SK-N-SH treated with all-trans-retinoic acid at 6 μM for 48 hours (cell line): ENCODE data around the gene MAP3K15.
"Not testable (repeated sequence)": the region's sequence is repeated elsewhere in the genome, so short reads cannot be mapped to it uniquely, and the experiment has no call there.

Experiments used
- ATAC-seq: fragments of 200-7000 bp; cut with Tn5 transposase; 3 replicates; pipeline ENCODE4 v1.9.1; 2020; ENCODE audit warnings: mild to moderate bottlenecking, moderate library complexity
- CSDC2 ChIP-seq: fragments of 250-450 bp; sonication (Bioruptor Pico); IDR thresholded peaks from 2 replicates; pipeline ENCODE4 v1.5.0; 2020; ENCODE audit warnings: mild to moderate bottlenecking, moderate library complexity
- ESRRG ChIP-seq: fragments of 250-450 bp; sonication (Bioruptor Pico); IDR thresholded peaks from 2 replicates; pipeline ENCODE4 v1.6.1; 2021; ENCODE audit warnings: mild to moderate bottlenecking
- GLIS3 ChIP-seq: fragments of 250-450 bp; sonication (Bioruptor Pico); IDR thresholded peaks from 2 replicates; pipeline ENCODE4 v1.5.0; 2020; ENCODE audit warnings: mild to moderate bottlenecking, moderate library complexity
- ISL1 ChIP-seq: fragments of 250-450 bp; sonication (Bioruptor Pico); IDR thresholded peaks from 2 replicates; pipeline ENCODE4 v2.1.2; 2022; ENCODE audit warnings: mild to moderate bottlenecking, moderate library complexity
- OSR1 ChIP-seq: fragments of 250-450 bp; sonication (Bioruptor Pico); IDR thresholded peaks from 2 replicates; pipeline ENCODE4 v1.8.0; 2022; ENCODE audit warnings: moderate library complexity, mild to moderate bottlenecking, inconsistent platforms
- PATZ1 ChIP-seq: fragments of 250-450 bp; sonication (Bioruptor Pico); IDR thresholded peaks from 2 replicates; pipeline ENCODE4 v1.8.0; 2020; ENCODE audit warnings: mild to moderate bottlenecking, moderate library complexity, borderline replicate concordance
- POU6F1 ChIP-seq: fragments of 250-450 bp; sonication (Bioruptor Pico); IDR thresholded peaks from 2 replicates; pipeline ENCODE4 v1.8.0; 2021; ENCODE audit warnings: low read depth, mild to moderate bottlenecking, moderate library complexity, borderline replicate concordance
- PPARA ChIP-seq: fragments of 250-450 bp; sonication (Bioruptor Pico); IDR thresholded peaks from 2 replicates; pipeline ENCODE4 v1.5.0; 2020; ENCODE audit warnings: mild to moderate bottlenecking, borderline replicate concordance
- SNAI2 ChIP-seq: fragments of 250-450 bp; sonication (Bioruptor Pico); IDR thresholded peaks from 2 replicates; pipeline ENCODE4 v1.5.0; 2020; ENCODE audit warnings: mild to moderate bottlenecking, moderate library complexity
- TCF4 ChIP-seq: fragments of 250-450 bp; sonication (Bioruptor Pico); IDR thresholded peaks from 2 replicates; pipeline ENCODE4 v1.8.0; 2021; ENCODE audit warnings: mild to moderate bottlenecking, moderate library complexity, borderline replicate concordance
- TOX ChIP-seq: fragments of 250-450 bp; sonication (Bioruptor Pico); IDR thresholded peaks from 2 replicates; pipeline ENCODE4 v1.8.0; 2021; ENCODE audit warnings: mild to moderate bottlenecking, moderate library complexity, borderline replicate concordance
- ZC3H10 ChIP-seq: fragments of 250-450 bp; sonication (Bioruptor Pico); IDR thresholded peaks from 2 replicates; pipeline ENCODE4 v1.5.1; 2021; ENCODE audit warnings: mild to moderate bottlenecking, moderate library complexity
- ZFP3 ChIP-seq: fragments of 250-450 bp; sonication (Bioruptor Pico); IDR thresholded peaks from 2 replicates; pipeline ENCODE4 v1.5.0; 2020; ENCODE audit warnings: mild to moderate bottlenecking, moderate library complexity
- ZFP30 ChIP-seq: fragments of 450-650 bp; formaldehyde crosslinking; IDR thresholded peaks from 2 replicates; pipeline ENCODE4 v1.5.0; 2022; ENCODE audit warnings: mild to moderate bottlenecking, moderate library complexity
- ZNF565 ChIP-seq: fragments of 450-650 bp; formaldehyde crosslinking; conservative IDR thresholded peaks from 2 replicates; pipeline ENCODE4 v1.5.0; 2020; ENCODE audit warnings: low read depth, mild to moderate bottlenecking, moderate library complexity
- ZNF70 ChIP-seq: fragments of 450-650 bp; formaldehyde crosslinking; IDR thresholded peaks from 2 replicates; pipeline ENCODE4 v1.5.0; 2020; ENCODE audit warnings: mild to moderate bottlenecking, moderate library complexity
- ZNF8 ChIP-seq: fragments of 450-650 bp; formaldehyde crosslinking; IDR thresholded peaks from 2 replicates; pipeline ENCODE4 v1.5.0; 2020; ENCODE audit warnings: mild to moderate bottlenecking, moderate library complexity
- TF ChIP-seq, protein P1 (sequence below): fragments of 250-450 bp; sonication (Bioruptor Pico); IDR thresholded peaks from 2 replicates; pipeline ENCODE4 v1.5.1; 2020; ENCODE audit warnings: low read depth, mild to moderate bottlenecking, moderate library complexity
- TF ChIP-seq, protein P2 (sequence below): fragments of 250-450 bp; sonication (Bioruptor Pico); IDR thresholded peaks from 2 replicates; pipeline ENCODE4 v1.5.0; 2020; ENCODE audit warnings: mild to moderate bottlenecking, moderate library complexity
- TF ChIP-seq, protein P3 (sequence below): fragments of 250-450 bp; sonication (Bioruptor Pico); IDR thresholded peaks from 2 replicates; pipeline ENCODE4 v1.5.1; 2021; ENCODE audit warnings: mild to moderate bottlenecking, moderate library complexity

MAP3K15 gene

GRCh38 chrX:19512359-19512758 is 2.9 kb downstream of the MAP3K15 start (continued):
- TF ChIP-seq TOX (CRISPR knock-in tag) (no peak), ISL1 (CRISPR knock-in tag) (no peak)

GRCh38 chrX:19511796-19512195 is 3.5 kb downstream of the MAP3K15 start:
- not testable (repeated sequence) for ATAC-seq

DNA sequence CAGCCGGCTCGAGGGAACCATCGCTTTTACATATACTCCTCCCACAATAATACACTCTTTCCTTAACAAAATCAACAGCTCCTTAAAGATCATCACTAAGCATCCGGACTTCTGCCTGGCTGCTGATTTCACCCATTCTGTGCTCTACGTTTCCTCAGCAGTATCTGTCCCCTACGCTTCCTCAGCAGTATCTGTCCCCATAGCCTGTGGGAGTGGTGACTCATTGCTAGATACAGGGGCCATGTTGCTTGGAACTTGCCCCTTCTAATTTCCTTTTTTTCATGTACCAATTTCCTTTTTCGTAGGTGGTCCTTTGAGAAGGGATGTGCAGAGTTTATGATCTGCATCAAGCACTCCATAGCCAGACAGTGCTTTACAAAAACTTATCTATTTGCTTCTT is 18.6 kb downstream of the MAP3K15 start:
- ATAC-seq: no peak
- TF ChIP-seq, protein P1, sequence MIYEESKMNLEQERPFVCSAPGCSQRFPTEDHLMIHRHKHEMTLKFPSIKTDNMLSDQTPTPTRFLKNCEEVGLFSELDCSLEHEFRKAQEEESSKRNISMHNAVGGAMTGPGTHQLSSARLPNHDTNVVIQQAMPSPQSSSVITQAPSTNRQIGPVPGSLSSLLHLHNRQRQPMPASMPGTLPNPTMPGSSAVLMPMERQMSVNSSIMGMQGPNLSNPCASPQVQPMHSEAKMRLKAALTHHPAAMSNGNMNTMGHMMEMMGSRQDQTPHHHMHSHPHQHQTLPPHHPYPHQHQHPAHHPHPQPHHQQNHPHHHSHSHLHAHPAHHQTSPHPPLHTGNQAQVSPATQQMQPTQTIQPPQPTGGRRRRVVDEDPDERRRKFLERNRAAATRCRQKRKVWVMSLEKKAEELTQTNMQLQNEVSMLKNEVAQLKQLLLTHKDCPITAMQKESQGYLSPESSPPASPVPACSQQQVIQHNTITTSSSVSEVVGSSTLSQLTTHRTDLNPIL (CRISPR knock-in tag): no peak
- no peak for TF ChIP-seq ISL1 (CRISPR knock-in tag)
- no peak for TF ChIP-seq SNAI2
- no peak for TF ChIP-seq ESRRG (CRISPR knock-in tag)
- no peak for TF ChIP-seq OSR1 (CRISPR knock-in tag)
- TF ChIP-seq ZFP3 (CRISPR knock-in tag): no peak
- TF ChIP-seq ZNF70 (CRISPR knock-in tag): no peak
- TF ChIP-seq, protein P2, sequence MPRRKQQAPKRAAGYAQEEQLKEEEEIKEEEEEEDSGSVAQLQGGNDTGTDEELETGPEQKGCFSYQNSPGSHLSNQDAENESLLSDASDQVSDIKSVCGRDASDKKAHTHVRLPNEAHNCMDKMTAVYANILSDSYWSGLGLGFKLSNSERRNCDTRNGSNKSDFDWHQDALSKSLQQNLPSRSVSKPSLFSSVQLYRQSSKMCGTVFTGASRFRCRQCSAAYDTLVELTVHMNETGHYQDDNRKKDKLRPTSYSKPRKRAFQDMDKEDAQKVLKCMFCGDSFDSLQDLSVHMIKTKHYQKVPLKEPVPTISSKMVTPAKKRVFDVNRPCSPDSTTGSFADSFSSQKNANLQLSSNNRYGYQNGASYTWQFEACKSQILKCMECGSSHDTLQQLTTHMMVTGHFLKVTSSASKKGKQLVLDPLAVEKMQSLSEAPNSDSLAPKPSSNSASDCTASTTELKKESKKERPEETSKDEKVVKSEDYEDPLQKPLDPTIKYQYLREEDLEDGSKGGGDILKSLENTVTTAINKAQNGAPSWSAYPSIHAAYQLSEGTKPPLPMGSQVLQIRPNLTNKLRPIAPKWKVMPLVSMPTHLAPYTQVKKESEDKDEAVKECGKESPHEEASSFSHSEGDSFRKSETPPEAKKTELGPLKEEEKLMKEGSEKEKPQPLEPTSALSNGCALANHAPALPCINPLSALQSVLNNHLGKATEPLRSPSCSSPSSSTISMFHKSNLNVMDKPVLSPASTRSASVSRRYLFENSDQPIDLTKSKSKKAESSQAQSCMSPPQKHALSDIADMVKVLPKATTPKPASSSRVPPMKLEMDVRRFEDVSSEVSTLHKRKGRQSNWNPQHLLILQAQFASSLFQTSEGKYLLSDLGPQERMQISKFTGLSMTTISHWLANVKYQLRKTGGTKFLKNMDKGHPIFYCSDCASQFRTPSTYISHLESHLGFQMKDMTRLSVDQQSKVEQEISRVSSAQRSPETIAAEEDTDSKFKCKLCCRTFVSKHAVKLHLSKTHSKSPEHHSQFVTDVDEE (CRISPR knock-in tag): no peak
- no peak for TF ChIP-seq POU6F1 (CRISPR knock-in tag)
- no peak for TF ChIP-seq ZNF8
- no peak for TF ChIP-seq ZNF565 (CRISPR knock-in tag)
- no peak for TF ChIP-seq PPARA
- TF ChIP-seq TOX (CRISPR knock-in tag): no peak
- no peak for TF ChIP-seq PATZ1 (CRISPR knock-in tag)

- TF ChIP-seq ZFP30 (CRISPR knock-in tag) (no peak), ZFP3 (CRISPR knock-in tag) (no peak), ZNF565 (CRISPR knock-in tag) (no peak), GLIS3 (CRISPR knock-in tag) (no peak), CSDC2 (CRISPR knock-in tag) (no peak), SNAI2 (no peak), ISL1 (CRISPR knock-in tag) (no peak), TCF4 (CRISPR knock-in tag) (no peak), ZNF70 (CRISPR knock-in tag) (no peak)
- no peak for ATAC-seq
Measured at GRCh38 chrX:19487520-19488200, 27.6 kb downstream of the MAP3K15 start.

GRCh38 chrX:19479458-19479857 is 35.9 kb downstream of the MAP3K15 start:
- no peak for ATAC-seq
- TF ChIP-seq ZFP30 (CRISPR knock-in tag): no peak
- no peak for TF ChIP-seq ZNF70 (CRISPR knock-in tag)
- TF ChIP-seq, protein P3, sequence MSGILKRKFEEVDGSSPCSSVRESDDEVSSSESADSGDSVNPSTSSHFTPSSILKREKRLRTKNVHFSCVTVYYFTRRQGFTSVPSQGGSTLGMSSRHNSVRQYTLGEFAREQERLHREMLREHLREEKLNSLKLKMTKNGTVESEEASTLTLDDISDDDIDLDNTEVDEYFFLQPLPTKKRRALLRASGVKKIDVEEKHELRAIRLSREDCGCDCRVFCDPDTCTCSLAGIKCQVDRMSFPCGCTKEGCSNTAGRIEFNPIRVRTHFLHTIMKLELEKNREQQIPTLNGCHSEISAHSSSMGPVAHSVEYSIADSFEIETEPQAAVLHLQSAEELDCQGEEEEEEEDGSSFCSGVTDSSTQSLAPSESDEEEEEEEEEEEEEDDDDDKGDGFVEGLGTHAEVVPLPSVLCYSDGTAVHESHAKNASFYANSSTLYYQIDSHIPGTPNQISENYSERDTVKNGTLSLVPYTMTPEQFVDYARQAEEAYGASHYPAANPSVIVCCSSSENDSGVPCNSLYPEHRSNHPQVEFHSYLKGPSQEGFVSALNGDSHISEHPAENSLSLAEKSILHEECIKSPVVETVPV: no peak
- TF ChIP-seq ZC3H10: no peak
- TF ChIP-seq ZNF565 (CRISPR knock-in tag): no peak
- no peak for TF ChIP-seq TOX (CRISPR knock-in tag)

DNA sequence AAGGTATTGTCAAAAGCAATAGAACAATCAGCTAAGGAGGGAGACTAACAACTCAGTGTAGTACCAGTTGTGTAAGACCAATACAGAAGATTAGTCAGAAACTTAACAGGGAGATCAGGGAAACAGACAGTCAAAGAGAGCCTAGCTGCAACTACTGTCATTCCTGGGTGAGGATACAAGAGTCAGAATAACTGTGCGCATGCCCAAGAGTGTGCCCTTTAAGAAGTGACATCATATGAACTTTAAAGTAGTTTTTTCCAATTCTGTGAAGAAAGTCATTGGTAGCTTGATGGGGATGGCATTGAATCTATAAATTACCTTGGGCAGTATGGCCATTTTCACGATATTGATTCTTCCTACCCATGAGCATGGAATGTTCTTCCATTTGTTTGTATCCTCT is 46.9 kb downstream of the MAP3K15 start:
- not testable (repeated sequence) for ATAC-seq
